Forelimb muscle (tissue), 1 donor: ENCODE measurements around the gene RPL12. TPM values are rescaled to one million over a fixed set of nuclear protein-coding genes. Genes with fewer than 3 reads are reported as not detected.
A peak's percentile ranks its signal among the peaks of the same experiment; 100 is the strongest.

Experiments
- DNase-seq: peaks from one replicate; pipeline ENCODE4 v3.0.0-alpha.2; 2013; ENCODE audit warnings: low read depth
- polyA plus RNA-seq: library from polyadenylated mRNA; unstranded; fragments of 120-200 nt; gene quantifications from one replicate; pipeline ENCODE4 v1.2.1, GENCODE V29; 2013; ENCODE audit not compliant: insufficient read length

Gene RPL12
- polyA plus RNA-seq: 2,771 TPM

DNA sequence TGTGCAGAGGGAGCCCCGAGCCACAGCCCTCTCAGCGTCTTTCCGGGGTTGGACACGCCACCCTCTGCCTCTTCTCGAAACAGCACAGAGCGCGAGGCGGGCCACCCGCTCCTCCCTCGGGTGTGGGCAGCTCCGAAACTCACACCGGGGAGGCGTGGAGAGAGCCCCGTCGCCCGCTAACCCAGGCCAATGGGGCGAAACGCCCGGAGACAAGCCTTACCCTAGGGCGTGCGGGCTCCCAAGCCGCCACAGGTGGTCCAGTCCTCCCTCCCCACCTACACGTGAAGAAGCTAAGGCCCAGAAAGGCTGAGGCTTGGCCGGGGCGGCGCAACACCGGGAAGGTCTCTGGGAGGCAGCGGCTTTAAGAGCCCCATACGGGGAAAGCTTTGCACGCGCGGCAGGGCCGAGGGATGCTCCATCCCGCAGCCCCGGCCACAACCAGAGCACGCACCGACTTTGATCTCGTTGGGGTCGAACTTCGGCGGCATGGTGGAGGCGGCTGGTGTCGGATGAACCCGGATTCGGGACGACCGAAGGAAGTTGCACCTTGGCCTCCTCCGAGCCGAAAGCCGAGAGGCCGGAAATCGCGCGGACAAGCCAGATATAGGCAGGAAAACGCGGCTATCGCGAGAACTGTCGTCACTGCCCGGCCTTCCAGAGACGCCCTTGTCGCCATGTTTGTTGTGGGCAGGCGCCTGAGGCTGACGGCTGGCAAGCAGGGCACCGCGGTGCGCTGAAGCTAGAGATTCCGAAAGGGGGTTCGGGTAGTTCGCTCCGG, at the start of gene RPL12, which contains the start of gene LRSAM1:
Gene RPL12, minus strand, starts transcription at position 577 of the 778 bp plus-strand sequence. Its CDS starts 89 bp downstream, at position 488.
Gene LRSAM1, plus strand, starts transcription at position 681 of the 778 bp plus-strand sequence. CDS start 3,018 bp downstream, outside the sequence.
- DNase-seq: peak; percentile 92

DNA sequence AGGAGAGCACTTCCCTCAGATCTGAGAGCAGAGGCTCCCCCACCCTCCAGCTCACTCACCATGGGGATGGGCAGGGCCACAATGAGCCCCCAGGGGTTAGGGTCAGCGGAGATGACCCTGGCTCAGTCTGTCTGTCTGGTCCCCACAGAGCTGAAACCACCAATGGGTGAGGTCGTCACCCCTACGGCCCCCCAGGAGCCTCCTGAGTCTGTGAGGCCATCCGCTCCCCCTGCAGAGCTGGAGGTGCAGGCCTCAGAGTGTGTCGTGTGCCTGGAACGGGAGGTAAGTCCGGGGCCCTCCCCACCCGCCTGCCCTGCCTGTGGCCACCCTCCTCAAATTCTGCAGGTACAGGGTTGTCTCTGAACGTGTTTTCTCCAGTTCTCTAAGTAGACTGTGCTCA, 49.7 kb upstream of the RPL12 start:
- DNase-seq: no peak

DNA sequence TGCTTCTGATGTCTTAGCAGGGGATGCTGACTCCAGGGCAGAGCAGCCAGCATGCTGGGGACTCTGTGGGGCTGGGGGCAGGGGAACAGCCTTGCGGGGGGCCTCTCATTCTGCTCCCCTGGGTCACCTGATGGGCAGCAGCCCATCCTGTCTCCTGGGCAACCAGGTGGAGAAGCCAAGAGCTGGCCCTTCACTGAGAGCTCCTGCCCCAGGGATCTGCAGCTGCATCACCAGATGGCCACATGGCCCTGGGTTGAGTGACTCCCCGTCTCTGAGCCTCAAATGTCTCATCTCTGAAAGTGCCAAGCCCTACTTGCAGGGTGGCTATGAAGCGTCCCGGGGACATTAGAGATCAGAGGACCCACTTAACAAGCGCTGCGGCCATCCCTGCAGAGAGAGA, 49.2 kb upstream of the RPL12 start:
- DNase-seq: no peak

DNA sequence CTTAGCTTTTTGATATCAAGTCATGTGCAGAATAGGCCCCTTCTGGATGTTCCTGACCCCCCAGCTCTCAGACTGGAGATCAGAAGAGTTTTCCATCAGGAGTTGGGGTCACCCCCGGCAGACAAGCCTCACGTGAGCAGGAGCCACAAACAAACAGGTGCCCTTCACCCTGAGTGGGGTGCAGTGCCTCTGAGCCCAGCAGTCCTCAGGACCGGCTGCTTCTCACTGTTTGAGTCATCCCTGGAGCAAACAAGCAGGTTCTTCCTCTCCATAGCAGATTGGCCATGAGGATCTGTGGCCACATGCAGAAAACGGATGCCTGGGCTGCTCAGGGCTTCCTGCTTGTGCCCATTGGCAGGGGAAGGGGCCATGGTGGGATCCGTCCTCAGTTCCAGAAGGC, 47.1 kb upstream of the RPL12 start:
- no peak for DNase-seq

DNA sequence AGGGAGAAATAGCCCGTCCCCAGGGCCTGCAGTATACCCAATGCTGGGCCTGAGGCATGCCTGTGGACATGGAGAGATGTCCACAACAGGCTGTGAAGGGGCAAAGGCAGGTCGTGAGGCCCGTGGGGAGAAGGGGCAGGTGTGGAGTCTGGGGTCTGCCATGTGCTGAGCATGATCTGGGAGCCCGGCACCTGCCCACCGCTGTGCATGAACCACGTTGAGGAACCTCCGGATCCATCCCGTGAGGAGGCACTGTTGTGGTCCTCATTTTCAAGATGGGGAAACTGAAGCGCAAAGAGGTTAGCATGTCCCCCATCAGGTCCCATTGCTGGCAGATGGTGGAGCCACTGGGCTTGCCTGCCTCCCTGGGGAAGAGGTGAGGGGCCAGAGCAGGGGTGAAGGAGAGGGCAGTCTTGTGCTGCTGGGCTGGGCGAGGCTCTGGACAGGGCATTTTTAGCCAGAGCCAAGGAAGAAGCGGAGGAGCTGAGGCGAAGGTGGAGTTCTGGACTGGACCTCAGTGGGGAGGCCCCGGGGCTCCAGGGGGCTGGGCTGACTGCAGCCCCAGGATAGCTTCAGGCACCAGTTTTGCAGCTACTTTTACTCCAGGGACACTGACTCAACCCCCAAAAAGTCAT, 46.6 kb upstream of the RPL12 start:
- no peak for DNase-seq

DNA sequence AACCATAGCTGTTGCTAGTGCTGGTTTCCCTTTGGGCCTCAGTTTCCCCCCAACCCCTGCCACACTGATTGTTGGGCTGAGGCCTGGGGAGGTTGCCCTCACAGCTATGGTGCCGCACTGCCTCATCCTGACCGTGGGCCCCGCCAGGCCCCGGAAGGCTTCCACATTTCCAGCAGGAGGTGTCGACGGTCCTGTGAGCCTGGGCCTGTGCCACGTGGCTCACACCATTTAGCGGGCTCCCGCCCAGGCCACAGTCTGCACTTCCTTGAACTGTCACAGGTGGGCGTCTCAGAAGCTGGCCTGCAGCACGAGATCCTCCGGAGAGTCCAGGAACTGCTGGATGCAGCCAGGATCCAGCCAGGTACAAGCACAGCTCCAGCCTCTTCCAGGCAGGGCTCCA, 45.8 kb upstream of the RPL12 start:
- no peak for DNase-seq

DNA sequence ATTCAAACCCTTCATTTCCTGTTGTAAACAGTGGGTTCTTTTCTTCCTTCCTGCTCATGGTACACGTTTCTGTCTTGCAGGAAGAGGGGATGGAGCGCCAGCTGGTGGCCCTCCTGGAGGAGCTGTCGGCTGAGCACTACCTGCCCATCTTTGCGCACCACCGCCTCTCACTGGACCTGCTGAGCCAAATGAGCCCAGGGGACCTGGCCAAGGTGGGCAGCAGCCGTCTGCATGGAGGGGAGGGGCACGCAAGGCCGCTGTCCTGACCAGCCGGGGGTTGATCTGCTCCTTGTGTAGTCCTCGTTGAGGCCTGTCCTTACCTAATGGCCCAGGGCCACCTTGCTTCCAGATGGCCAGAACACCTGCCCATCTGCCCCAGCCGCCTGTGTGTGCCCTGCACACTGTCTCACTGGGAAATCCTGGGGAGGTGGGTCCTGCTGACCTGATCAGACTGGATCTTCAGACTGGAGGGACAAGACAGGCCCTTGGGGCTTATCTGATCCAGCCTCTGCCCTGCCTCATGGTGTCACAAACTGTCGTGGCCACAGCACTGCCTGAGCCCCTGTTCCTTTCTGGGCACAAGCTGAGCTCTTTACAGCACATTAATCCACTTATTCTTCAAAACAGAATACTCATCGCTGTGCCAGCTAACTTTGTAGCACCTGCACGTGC, 44.8 kb upstream of the RPL12 start:
- no peak for DNase-seq

DNA sequence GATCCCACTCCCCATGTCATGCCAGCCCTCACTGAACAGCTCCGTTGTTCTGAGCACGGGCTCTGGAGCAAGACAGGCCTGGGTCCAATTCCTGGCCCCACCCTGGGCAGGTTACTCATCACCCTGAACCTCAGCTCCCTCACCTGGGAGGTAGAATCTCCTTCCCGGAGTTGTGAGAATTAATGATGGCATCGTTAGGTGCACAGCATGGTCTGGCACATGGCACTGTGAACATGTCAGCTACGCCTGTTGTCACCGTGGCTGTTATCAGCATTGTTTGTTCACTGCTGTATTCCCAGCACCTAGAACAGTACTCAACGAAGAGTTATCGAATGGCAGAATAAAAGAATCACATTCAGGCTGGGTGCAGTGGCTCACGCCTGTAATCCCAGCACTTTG, 43.1 kb upstream of the RPL12 start:
- DNase-seq: no peak

DNA sequence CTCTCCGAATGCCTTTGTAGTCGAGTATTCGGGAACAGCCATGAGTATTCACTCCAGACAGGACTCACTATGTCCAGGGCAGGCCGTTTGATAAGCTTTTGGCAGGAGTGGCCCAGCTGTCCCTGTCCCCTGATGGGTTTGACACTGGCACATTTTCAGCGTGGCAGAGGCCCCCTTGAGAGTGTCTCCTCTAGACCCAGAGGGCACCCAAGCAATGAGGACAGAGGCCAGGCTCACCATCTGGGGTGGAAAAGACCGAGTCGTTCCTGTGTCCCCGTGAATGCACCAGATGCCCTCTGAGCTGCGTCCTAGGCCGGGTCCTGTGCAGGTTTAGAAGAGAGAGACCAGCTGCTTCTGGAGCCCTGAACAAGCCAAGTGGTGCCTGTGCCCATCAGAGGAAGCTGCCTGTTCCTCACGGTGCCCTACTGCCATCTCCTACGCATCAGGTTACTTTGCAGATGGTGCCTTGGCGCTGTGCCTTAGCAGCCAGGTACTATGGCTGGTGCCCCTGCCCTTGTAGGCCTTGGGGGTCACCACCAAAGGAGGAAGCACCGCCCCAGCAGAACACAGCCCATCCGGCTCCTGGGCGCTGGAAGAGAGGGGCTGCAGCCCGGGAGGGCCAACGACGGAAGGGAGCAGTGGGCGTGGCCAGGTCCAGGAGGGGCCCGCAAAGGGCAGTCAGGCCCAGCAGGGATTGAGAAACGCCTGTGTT, 42.5 kb upstream of the RPL12 start:
- DNase-seq: no peak

DNA sequence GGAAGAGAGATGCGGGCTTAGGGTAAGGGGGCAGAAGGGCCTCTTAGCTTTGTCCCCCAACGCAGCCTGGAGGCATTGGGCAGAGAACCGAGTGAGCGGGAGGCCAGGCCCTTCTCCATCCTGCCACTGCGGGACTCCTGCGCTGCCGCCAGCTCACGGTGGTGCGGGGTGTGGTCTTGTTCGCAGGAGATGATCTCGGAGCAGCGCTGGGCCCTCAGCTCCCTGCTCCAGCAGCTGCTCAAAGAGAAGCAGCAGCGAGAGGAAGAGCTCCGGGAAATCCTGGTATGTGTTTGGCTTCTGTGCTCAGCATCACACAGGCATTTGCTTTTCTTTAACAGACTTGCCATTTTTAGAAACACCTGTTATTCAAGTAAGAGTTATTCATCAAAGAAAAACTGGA, 41.4 kb upstream of the RPL12 start:
- DNase-seq: no peak

DNA sequence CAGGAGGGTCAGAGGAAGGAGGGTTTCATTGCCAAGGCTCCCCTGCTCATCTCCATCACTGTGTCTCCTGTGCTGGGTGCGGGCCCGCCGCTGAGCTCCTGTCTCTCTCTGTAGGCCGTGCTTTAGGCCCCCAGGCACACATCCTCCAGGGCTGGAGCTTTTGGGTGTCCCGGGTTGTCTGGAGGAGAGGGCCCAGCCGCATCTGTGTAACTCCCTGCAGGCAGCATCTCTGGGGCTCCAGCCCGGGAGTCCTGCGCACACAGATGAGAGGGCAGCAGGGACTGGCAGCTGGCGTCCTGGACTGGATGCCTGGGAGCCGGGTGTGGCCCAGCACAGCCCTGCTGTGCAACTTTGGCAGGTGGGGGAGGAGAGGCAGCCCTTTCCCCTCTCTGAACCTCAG, 40.3 kb upstream of the RPL12 start:
- DNase-seq: no peak

DNA sequence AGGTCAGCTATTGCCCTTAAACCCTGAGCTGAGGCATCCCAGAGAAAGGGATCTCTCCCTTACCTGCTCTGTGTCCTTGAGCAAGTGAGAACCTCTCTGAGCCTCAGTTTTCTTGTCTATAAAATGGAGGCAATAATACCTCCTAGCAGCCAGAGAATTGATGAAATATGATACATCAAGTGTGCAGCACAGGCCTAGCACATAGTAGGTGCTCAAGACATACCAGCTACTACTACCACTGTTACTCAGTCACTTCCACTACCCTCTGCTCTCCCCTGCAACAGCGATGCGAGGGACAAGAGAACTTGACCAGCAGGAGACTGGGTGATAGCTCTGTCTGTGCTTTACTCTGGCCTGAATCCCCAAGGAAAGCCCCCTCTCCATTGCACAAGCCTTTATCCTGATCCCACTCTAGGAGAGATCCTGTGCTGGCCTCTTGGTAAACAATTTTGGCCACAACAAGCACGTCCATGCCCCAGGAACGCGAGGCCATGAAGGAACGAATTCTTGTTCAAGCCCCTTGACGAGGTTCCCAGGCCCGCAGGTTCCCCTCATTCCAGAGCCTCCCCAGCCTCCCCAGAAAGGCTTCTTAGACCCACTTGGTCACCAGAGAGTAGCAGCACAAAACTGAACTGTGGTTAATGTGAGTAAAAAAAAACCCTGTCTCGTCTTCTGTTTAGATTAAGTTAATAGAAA, 39.5 kb upstream of the RPL12 start:
- no peak for DNase-seq

DNA sequence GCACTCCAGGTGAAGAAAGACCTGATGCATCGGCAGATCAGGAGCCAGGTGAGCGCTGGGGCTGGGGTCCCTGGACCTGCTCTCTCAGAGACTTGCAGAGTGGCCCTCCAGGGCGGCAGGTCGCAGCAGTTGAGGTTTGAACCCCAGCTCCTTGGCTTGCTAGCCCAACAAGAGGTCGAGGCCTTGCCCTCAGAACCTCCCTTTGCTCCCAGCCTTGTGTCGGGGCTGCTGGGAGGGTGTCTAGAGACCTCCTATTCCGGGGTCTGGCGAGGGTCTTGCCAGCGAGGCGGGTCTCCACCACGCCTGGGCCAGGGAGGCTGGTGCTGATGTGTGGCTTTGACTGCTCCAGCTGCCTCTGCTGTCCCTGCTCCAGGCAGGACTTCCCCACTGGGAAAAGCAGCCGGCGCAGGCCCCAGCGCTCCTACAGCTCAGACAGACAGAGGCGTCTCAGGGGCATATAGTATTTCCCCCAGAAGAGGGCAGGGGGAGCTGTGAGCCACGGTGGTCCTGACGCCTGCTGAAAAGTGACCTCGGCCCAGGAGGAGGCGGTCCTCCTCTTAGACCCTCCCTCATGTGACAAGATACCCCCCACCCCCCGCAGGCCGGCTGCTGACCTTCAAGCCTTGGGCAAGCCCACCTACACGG, 38.4 kb upstream of the RPL12 start:
- DNase-seq: no peak

DNA sequence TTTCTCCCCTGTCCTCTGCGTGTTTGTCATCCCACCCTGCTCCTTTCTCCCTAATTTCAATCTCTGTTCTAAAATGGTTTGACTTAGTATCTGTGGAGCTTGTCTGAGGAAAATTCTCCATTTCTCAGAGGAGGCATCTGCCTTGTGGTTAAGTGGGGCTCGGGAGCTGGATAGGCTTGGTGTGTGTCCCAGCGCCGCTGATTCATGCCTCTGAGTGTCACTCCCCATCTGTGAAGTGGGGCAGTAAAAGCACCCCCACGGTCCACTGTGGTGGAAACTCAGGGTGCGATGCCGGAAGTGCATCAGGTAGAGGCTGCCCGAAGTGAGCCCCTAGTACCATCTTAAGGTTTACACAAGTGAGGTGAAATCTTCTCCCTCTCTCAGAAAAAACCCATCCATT, 37.7 kb upstream of the RPL12 start:
- no peak for DNase-seq

DNA sequence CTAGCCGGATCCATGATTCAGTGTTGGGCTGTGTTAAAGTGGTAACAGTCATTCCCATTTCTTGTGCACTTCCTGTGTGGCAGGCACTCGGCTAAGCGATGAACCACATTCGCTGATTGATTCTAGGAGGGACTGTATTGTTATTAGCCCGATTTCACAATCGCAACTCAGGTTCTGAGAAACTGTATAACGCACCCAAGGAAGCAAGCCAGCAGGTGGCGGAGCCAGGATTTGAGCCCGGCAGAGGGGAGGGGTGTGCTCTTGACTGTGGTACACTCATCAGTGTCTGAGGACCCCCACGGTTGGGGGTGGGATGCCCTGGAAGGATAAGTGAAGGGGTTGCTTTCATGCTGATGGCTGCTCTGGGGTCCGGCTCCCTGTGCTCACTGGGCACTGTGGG, 34.8 kb upstream of the RPL12 start:
- no peak for DNase-seq

DNA sequence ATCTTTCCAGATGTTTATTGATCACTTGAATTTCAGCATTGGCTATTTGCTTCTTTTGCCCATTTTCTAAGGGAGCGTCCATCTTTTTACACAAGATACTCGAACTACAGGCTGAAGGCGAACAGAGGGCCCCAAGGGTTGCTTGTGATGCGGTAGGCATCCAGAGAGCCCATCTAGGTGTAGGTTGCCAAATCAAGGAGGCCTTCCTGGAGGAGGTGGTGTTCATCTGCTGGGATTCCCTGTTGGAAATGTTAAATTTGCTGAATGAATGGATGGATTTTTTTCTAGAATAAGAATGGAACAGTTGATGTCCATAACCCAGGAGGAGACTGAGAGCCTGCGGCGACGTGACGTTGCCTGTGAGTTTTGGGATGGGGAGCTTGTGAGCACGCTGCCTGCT, 31.5 kb upstream of the RPL12 start:
- DNase-seq: no peak

DNA sequence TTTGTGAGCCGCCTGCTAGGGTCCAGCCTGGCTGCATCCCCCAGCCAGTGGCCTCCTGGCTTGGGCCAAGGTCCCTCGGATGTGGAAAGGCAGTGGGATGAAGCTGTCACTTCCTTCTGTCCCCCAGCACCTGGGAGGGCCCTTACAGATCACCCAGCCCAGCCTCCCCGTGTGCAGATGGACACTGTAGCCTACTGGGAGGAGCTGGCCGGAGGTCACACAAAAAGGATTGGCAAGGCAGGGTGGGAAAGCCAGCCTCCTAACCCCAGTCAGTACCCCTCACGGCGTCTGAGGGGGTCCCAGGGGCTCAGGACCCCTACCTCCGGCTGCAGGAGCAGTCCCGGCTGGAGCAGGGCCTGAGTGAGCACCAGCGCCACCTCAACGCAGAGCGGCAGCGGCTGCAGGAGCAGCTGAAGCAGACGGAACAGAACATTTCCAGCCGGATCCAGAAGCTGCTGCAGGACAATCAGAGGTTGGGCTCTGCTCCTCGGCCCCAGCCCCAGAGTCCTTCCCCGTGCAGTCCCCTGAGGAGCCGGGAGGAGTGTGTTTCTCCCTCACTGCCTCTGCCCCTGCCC, 28.4 kb upstream of the RPL12 start:
- DNase-seq: no peak

DNA sequence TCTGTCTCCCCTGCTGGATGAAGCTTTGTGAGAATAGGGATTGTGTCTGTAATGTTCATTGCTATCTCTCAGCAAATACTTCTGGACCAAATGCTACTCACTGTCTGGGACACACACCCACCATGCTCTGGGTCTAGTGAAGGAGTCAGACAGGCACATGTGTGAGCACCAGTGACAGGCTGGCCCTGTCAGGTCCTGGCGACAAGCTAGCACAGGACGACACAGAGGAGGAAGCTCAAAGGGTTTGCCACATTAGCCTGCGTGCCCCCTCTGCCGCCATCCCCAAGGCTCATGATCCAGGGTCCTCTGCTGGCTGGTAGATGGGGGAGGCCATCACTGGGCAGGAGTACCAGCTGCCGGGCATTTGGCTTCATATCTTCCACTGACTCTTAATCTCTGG, 23.4 kb upstream of the RPL12 start:
- DNase-seq: no peak

DNA sequence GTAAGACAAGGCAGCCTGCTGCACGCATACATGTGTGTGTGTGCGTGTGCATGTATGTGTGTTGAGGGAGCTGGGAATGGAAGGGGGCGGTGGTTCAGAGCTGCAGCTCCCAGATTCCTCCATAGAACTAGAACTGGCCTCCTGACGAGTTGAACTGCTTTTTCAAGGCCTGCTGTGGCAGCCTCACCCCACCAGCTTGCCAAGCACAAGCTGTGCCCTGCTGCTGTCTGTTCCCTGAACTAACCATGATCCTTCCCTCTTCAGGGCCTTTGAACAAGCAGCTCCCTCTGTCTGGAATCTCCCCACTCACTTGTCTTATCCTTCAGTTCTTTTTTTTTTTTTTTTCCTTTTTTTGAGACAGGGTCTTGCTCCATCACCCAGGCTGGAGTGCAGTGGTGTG, 22.7 kb upstream of the RPL12 start:
- no peak for DNase-seq

DNA sequence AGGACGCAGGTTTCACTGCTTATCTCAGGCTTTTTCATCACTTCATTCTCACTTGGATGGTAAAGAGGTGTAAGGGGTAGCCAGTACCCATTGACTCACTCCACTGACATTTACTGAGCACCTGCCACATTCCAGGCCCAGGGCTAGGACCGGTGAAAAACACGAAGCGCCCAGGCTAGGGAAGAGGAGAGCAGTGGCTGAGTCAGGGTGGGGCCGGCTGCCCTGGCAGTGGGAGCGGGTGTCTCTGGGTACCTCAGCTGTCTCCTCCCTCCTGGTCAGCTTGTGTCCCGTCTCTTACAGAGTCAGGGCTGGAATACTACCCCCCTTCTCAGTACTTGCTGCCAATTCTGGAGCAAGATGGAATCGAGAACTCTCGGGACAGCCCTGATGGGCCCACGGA, 22.3 kb upstream of the RPL12 start:
- DNase-seq: no peak

DNA sequence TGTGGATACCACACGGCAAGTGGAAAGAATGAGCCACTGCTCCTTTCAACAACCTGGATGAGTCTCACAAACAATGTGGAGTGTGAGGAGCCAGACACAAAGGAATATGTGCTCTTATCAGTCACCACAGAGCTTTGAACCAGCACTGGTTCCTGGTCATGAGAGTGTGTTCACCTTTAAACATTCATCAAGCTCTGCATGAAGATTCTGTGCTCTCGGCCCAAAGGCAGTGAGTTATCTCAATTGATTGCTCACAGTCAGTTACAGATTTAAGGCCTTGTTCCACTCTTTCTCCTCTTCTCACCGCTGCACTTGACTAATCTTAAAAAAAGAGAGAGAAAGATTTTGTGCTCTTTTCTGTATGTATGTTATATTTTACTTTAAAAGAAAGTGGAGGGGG, 19.5 kb upstream of the RPL12 start:
- no peak for DNase-seq
